GM12891 (cell line): ENCODE measurements around the gene PCNX4.

ENCODE experiments used
- PAX5 ChIP-seq: IDR thresholded peaks from 2 replicates; pipeline ENCODE4 v1.6.1; 2011; ENCODE audit warnings: low read length, moderate library complexity, mild to moderate bottlenecking; ENCODE audit not compliant: insufficient read depth, severe bottlenecking
- POLR2A ChIP-seq: IDR thresholded peaks from 2 replicates; pipeline ENCODE4 v1.6.1; 2011; ENCODE audit warnings: low read depth, low read length, control low read depth
- POLR2AphosphoS5 ChIP-seq: IDR thresholded peaks from 2 replicates; pipeline ENCODE4 v1.6.1; 2011; ENCODE audit warnings: low read depth, low read length, control low read depth
- POU2F2 ChIP-seq: IDR thresholded peaks from 2 replicates; pipeline ENCODE4 v1.6.1; 2011; ENCODE audit warnings: low read depth, mild to moderate bottlenecking, control low read depth, low read length, moderate library complexity
- SPI1 ChIP-seq: IDR thresholded peaks from 2 replicates; pipeline ENCODE4 v1.6.1; 2011; ENCODE audit warnings: low read depth, low read length, control low read depth
- TAF1 ChIP-seq: IDR thresholded peaks from 2 replicates; pipeline ENCODE4 v1.6.1; 2011; ENCODE audit warnings: low read depth, low read length, control low read depth

DNA sequence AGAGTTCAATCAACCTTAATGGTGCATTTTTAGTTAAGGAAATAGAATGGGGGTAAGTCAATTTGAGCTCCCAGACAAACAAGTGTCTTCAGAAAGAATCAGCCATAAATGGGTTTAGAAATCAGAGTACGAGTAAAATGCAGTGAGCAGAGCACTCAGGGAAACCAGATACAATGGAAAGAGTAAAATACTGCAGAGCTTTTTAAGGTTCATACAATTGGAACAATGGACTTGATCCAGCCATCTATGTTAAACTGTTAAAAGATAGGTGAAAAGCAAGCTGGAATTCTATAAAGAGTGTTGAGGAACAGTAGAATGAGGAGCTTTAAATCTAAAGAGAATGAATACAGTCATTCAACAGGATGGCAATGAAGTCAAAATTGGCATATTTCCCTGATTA lies 23.8 kb upstream of the PCNX4 start:
- TF ChIP-seq POLR2A (no peak), POLR2AphosphoS5 (no peak), TAF1 (no peak), PAX5 (no peak), SPI1 (no peak), POU2F2 (no peak)
